HG03175 (cell line): ENCODE data around the gene SLC52A1.
"Not testable (repeated sequence)": the region's sequence is repeated elsewhere in the genome, so short reads cannot be mapped to it uniquely, and the experiment has no call there.

Experiments used
- ATAC-seq: cut with Tn5 transposase; IDR thresholded peaks from one replicate; pipeline ENCODE4 v1.9.1; 2021; ENCODE audit warnings: mild to moderate bottlenecking, moderate library complexity; ENCODE audit not compliant: unreplicated experiment

SLC52A1 gene

GRCh38 chr17:5035315-5035714, at the start of gene SLC52A1:
TSS of gene SLC52A1 (minus strand) at chr17:5035426. CDS start at chr17:5034606, 820 bp downstream.
- ATAC-seq: no peak

GRCh38 chr17:5080591-5080990, 45.4 kb upstream of the SLC52A1 start:
- ATAC-seq: no peak

- peak; percentile 88 for ATAC-seq
Observed at GRCh38 chr17:5078106-5079028, 43.1 kb upstream of the SLC52A1 start, which contains the start of gene ZFP3. TSS of gene ZFP3 (plus strand) at chr17:5078467. CDS start at chr17:5091505, 13,038 bp downstream.

GRCh38 chr17:5077781-5078105, 42.5 kb upstream of the SLC52A1 start:
- ATAC-seq: no peak

- ATAC-seq: not testable (repeated sequence)
Observed at GRCh38 chr17:5077275-5077674, 42.0 kb upstream of the SLC52A1 start.

- not testable (repeated sequence) for ATAC-seq
Observed at GRCh38 chr17:5075472-5075871, 40.2 kb upstream of the SLC52A1 start.

- no peak for ATAC-seq
Observed at GRCh38 chr17:5069724-5070123, 34.5 kb upstream of the SLC52A1 start.

GRCh38 chr17:5068236-5068635, 33.0 kb upstream of the SLC52A1 start:
- ATAC-seq: no peak

- ATAC-seq: no peak
Observed at GRCh38 chr17:5065227-5065744, 30.1 kb upstream of the SLC52A1 start.

- ATAC-seq: no peak
Observed at GRCh38 chr17:5055543-5055942, 20.3 kb upstream of the SLC52A1 start.

GRCh38 chr17:5050278-5050677, 15.1 kb upstream of the SLC52A1 start:
- no peak for ATAC-seq

GRCh38 chr17:5049314-5049841, 14.2 kb upstream of the SLC52A1 start:
- ATAC-seq: no peak

- no peak for ATAC-seq
Observed at GRCh38 chr17:5047446-5047845, 12.2 kb upstream of the SLC52A1 start.

GRCh38 chr17:5045496-5045895, 10.3 kb upstream of the SLC52A1 start:
- ATAC-seq: no peak

GRCh38 chr17:5044630-5045029, 9.4 kb upstream of the SLC52A1 start:
- ATAC-seq: no peak

GRCh38 chr17:5043524-5043923, 8.3 kb upstream of the SLC52A1 start:
- ATAC-seq: no peak

- no peak for ATAC-seq
Observed at GRCh38 chr17:5042157-5043022, 7.2 kb upstream of the SLC52A1 start.

GRCh38 chr17:5034651-5035050, 575 bp downstream of the SLC52A1 start:
- no peak for ATAC-seq

GRCh38 chr17:5034063-5034462, 1.2 kb downstream of the SLC52A1 start:
- no peak for ATAC-seq

- no peak for ATAC-seq
Observed at GRCh38 chr17:5033352-5034015, 1.7 kb downstream of the SLC52A1 start.

GRCh38 chr17:5032865-5033264, 2.4 kb downstream of the SLC52A1 start:
- no peak for ATAC-seq
